ENCODE results near the gene OGFOD3.

The OGFOD3 gene

GRCh38 chr17:82339634-82340580 lies 78.5 kb downstream of the OGFOD3 start:
- no peak overlapping the region for H3K4me3 ChIP-seq (ENCODE audit: low read depth, low read length)
- TF ChIP-seq, protein P1, sequence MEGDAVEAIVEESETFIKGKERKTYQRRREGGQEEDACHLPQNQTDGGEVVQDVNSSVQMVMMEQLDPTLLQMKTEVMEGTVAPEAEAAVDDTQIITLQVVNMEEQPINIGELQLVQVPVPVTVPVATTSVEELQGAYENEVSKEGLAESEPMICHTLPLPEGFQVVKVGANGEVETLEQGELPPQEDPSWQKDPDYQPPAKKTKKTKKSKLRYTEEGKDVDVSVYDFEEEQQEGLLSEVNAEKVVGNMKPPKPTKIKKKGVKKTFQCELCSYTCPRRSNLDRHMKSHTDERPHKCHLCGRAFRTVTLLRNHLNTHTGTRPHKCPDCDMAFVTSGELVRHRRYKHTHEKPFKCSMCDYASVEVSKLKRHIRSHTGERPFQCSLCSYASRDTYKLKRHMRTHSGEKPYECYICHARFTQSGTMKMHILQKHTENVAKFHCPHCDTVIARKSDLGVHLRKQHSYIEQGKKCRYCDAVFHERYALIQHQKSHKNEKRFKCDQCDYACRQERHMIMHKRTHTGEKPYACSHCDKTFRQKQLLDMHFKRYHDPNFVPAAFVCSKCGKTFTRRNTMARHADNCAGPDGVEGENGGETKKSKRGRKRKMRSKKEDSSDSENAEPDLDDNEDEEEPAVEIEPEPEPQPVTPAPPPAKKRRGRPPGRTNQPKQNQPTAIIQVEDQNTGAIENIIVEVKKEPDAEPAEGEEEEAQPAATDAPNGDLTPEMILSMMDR (IDR thresholded peaks at IDR 0.05; ENCODE audit: borderline replicate concordance, insufficient read depth, low read depth, low read length): no peak

Data from GM12875 (cell line).